Measurements from ENCODE around the gene RAB34. TPM values are rescaled to one million over a fixed set of nuclear protein-coding genes. Genes with fewer than 3 reads are reported as not detected.
A peak's percentile ranks its signal among the peaks of the same experiment; 100 is the strongest.

RAB34 gene
- polyA plus RNA-seq, 2 of the 4 experiments (the other 2 are of a cell fraction), result 211 to 288 TPM

- peak; percentile 49; the same call in 1 of the 2 replicates for TF ChIP-seq E2F6 (IDR thresholded peaks at IDR 0.05; ENCODE audit: borderline replicate concordance, low read depth)
- 0 out of 2 replicates have a peak, but pooled peaks have one; percentile 23 for TF ChIP-seq EHF (CRISPR knock-in tag; IDR thresholded peaks at IDR 0.05)
- TF ChIP-seq KDM1A (IDR thresholded peaks at IDR 0.05; ENCODE audit: low read depth), result 0 out of 2 replicates have a peak, but pooled peaks have one; percentile 19
- peak; percentile 83; the same call in 2 of the 3 replicates for TF ChIP-seq BCL3 (IDR thresholded peaks at IDR 0.05)
- no peak for TF ChIP-seq JUNB (IDR thresholded peaks at IDR 0.05)
- no peak for TF ChIP-seq CEBPB (IDR thresholded peaks at IDR 0.05)
- TF ChIP-seq MAZ (IDR thresholded peaks at IDR 0.05; ENCODE audit: borderline replicate concordance, low read depth, low read length), result no peak
- TF ChIP-seq GATA3 (IDR thresholded peaks at IDR 0.05; ENCODE audit: borderline replicate concordance), result 0 out of 2 replicates have a peak, but pooled peaks have one; percentile 4
- TF ChIP-seq RARB (CRISPR knock-in tag; IDR thresholded peaks at IDR 0.05), result 0 out of 2 replicates have a peak, but pooled peaks have one; percentile 12
- 0 out of 2 replicates have a peak, but pooled peaks have one; percentile 26 for TF ChIP-seq TFCP2L1 (CRISPR knock-in tag; IDR thresholded peaks at IDR 0.05)
- 0 out of 2 replicates have a peak, but pooled peaks have one; percentile 30 for TF ChIP-seq REST (IDR thresholded peaks at IDR 0.05)
- peak; percentile 71; the same call in 1 of the 2 replicates for TF ChIP-seq RNF2 (IDR thresholded peaks at IDR 0.05; ENCODE audit: borderline replicate concordance, low read depth)
- no peak for TF ChIP-seq ZSCAN20 (CRISPR knock-in tag; IDR thresholded peaks at IDR 0.05)
- TF ChIP-seq ATOH8 (CRISPR knock-in tag; IDR thresholded peaks at IDR 0.05; ENCODE audit: low read depth), result no peak
- TF ChIP-seq CBX2 (IDR thresholded peaks at IDR 0.05; ENCODE audit: borderline replicate concordance, low read depth), result no peak
- TF ChIP-seq HOXA7 (CRISPR knock-in tag; IDR thresholded peaks at IDR 0.05), result peak; percentile 85; the same call in 1 of the 2 replicates
- no peak for TF ChIP-seq ZNF302 (CRISPR knock-in tag; IDR thresholded peaks at IDR 0.05)
- no peak for TF ChIP-seq ZC3H11A (IDR thresholded peaks at IDR 0.05)
- TF ChIP-seq PHF8 (IDR thresholded peaks at IDR 0.05; ENCODE audit: borderline replicate concordance, low read depth), result peak; percentile 60; the same call in 1 of the 2 replicates
- TF ChIP-seq ZFP36 (IDR thresholded peaks at IDR 0.05; ENCODE audit: borderline replicate concordance, partially characterized antibody), result no peak
- no peak for TF ChIP-seq BHLHE40 (IDR thresholded peaks at IDR 0.05; ENCODE audit: low read depth, low read length)
- TF ChIP-seq CTCF (IDR thresholded peaks at IDR 0.05), result no peak
- no peak for TF ChIP-seq HMGXB4 (CRISPR knock-in tag; IDR thresholded peaks at IDR 0.05; ENCODE audit: borderline replicate concordance)
- TF ChIP-seq HOXB13 (CRISPR knock-in tag; IDR thresholded peaks at IDR 0.05; ENCODE audit: low read depth), result no peak
- TF ChIP-seq FOSL2 (IDR thresholded peaks at IDR 0.05), result no peak
- no peak for TF ChIP-seq FOSL2 (CRISPR knock-in tag; IDR thresholded peaks at IDR 0.05)
- no peak for TF ChIP-seq RFX5 (IDR thresholded peaks at IDR 0.05)
- no peak for TF ChIP-seq SREBF2 (IDR thresholded peaks at IDR 0.05)
Observed at GRCh38 chr17:28728364-28729200, 10.9 kb upstream of the RAB34 start, which contains the start of gene NEK8 (continued).

Measured in A549 (cell line).